Endothelial cell of umbilical vein (primary cell): ENCODE measurements around the gene CNP. TPM values are rescaled to one million over a fixed set of nuclear protein-coding genes. Genes with fewer than 3 reads are reported as not detected.

ENCODE experiments used
- BruUV-seq: library from RNA; stranded (reverse); fragments of 400-500 nt; replicated peaks from 2 replicates; lab custom pipeline; 2021; lab: Mats Ljungman, UMichigan
- CTCF ChIA-PET: fragments of 300-600, 350-600 bp; sonication (Branson Sonifier 250); formaldehyde crosslinking; loops from one replicate; lab custom pipeline; 2021; ENCODE audit warnings: antibody characterized with exemption, inconsistent platforms; lab: Charles Lee
- POLR2A ChIA-PET: fragments of 300-600, 350-600 bp; sonication (Branson Sonifier 250); formaldehyde crosslinking; loops from one replicate; lab custom pipeline; 2021; ENCODE audit warnings: antibody characterized with exemption, inconsistent platforms; lab: Charles Lee
- DNase-seq: peaks from one replicate; pipeline ENCODE4 v3.0.0-alpha.2; 2011; ENCODE audit warnings: low read depth, low spot score
- FAIRE-seq: peaks from 2 replicates; lab custom pipeline; 2011; peaks lifted over from hg19 to GRCh38; lab: Jason Lieb, UNC
- H2AFZ ChIP-seq: 2 replicates; pipeline ENCODE4 v1.6.0; 2012; ENCODE audit warnings: low read depth, low read length, control low read depth, inconsistent platforms
- H3K27ac ChIP-seq: 2 replicates; pipeline ENCODE4 v1.5.1; 2011; ENCODE audit warnings: low read depth, mild to moderate bottlenecking, control low read depth, low read length, moderate library complexity; ENCODE audit not compliant: insufficient read depth
- H3K27me3 ChIP-seq, 2 experiments: 2 replicates each; pipeline versions ENCODE4 v1.6.0 to v1.6.1; 2011; ENCODE audit warnings: low read length in 2 of 2, mixed read lengths in 1 of 2; ENCODE audit not compliant: control insufficient read depth in 2 of 2, insufficient read depth in 2 of 2
- H3K36me3 ChIP-seq, 2 experiments: 2 replicates in 1 of 2; 3 replicates in 1 of 2; pipeline ENCODE4 v1.5.1; 2011; ENCODE audit warnings: low read length in 2 of 2, mild to moderate bottlenecking in 1 of 2, moderate library complexity in 1 of 2; ENCODE audit not compliant: control insufficient read depth in 2 of 2, insufficient read depth in 2 of 2; ENCODE audit errors: extremely low read depth in 1 of 2
- H3K4me1 ChIP-seq: 3 replicates; pipeline ENCODE4 v1.5.1; 2011; ENCODE audit warnings: mild to moderate bottlenecking, low read length; ENCODE audit not compliant: control insufficient read depth, insufficient read depth; ENCODE audit errors: extremely low read depth
- H3K4me2 ChIP-seq: 2 replicates; pipeline ENCODE4 v1.6.1; 2011; ENCODE audit warnings: low read length, control low read depth, mixed read lengths; ENCODE audit not compliant: insufficient read depth
- H3K4me3 ChIP-seq, 3 experiments: fragments of 200-600 bp in 1 of 3; sonication (generic), shearing (Covaris generic) in 1 of 3; replicated peaks in 1 of 3; 2 replicates each; pipeline ENCODE4 v1.5.1; 2011 to 2016; ENCODE audit warnings: control low read depth in 3 of 3, low read length in 3 of 3, mild to moderate bottlenecking in 2 of 3, inconsistent platforms in 1 of 3, low read depth in 1 of 3, moderate library complexity in 1 of 3; ENCODE audit not compliant: insufficient read depth in 1 of 3
- H3K79me2 ChIP-seq: 2 replicates; pipeline ENCODE4 v1.6.0; 2012; ENCODE audit warnings: low read length, inconsistent platforms; ENCODE audit not compliant: control insufficient read depth, insufficient read depth
- H3K9ac ChIP-seq: replicated peaks from 2 replicates; pipeline ENCODE3; 2011; ENCODE audit warnings: low read length, control low read depth; ENCODE audit not compliant: insufficient read depth; ENCODE audit errors: extremely low read depth
- H3K9me1 ChIP-seq: replicated peaks from 3 replicates; pipeline ENCODE4 v1.6.0; 2011; ENCODE audit warnings: mild to moderate bottlenecking, low read length; ENCODE audit not compliant: control insufficient read depth, insufficient read depth; ENCODE audit errors: extremely low read depth
- H3K9me3 ChIP-seq: replicated peaks from 2 replicates; pipeline ENCODE4 v1.5.1; 2012; ENCODE audit warnings: low read length, inconsistent platforms; ENCODE audit not compliant: control insufficient read depth, insufficient read depth
- H4K20me1 ChIP-seq: replicated peaks from 2 replicates; pipeline ENCODE3; 2011; ENCODE audit warnings: mild to moderate bottlenecking, low read length; ENCODE audit not compliant: control insufficient read depth, insufficient read depth; ENCODE audit errors: extremely low read depth
- CTCF ChIP-seq, 2 donors: IDR thresholded peaks; 1 replicate in 1 of 2; 2 replicates in 1 of 2; pipeline ENCODE4 v1.5.1; 2011; ENCODE audit warnings: low read length in 2 of 2, mild to moderate bottlenecking in 2 of 2, moderate library complexity in 2 of 2, control low read depth in 1 of 2, inconsistent platforms in 1 of 2, low read depth in 1 of 2; ENCODE audit not compliant: insufficient read depth in 1 of 2; ENCODE audit errors: extremely low read depth in 1 of 2
- EZH2 ChIP-seq: IDR thresholded peaks from 2 replicates; pipeline ENCODE4 v1.6.1; 2012; ENCODE audit warnings: borderline replicate concordance, low read depth, mild to moderate bottlenecking, moderate library complexity, low read length, inconsistent platforms; ENCODE audit not compliant: severe bottlenecking
- FOS ChIP-seq: IDR thresholded peaks from 2 replicates; pipeline ENCODE4 v1.6.1; 2011; ENCODE audit warnings: mild to moderate bottlenecking, low read length, moderate library complexity, borderline replicate concordance; ENCODE audit not compliant: insufficient read depth
- GATA2 ChIP-seq: IDR thresholded peaks from 2 replicates; pipeline ENCODE4 v1.7.0; 2011; ENCODE audit warnings: low read depth, mild to moderate bottlenecking, moderate library complexity, mixed read lengths, low read length; ENCODE audit not compliant: insufficient read length, insufficient read depth
- JUN ChIP-seq: IDR thresholded peaks from 2 replicates; pipeline ENCODE4 v1.6.1; 2011; ENCODE audit warnings: borderline replicate concordance, low read depth; ENCODE audit not compliant: insufficient read length, insufficient read depth
- MAX ChIP-seq: IDR thresholded peaks from 2 replicates; pipeline ENCODE4 v1.6.1; 2011; ENCODE audit not compliant: insufficient read depth, insufficient read length
- MYC ChIP-seq: IDR thresholded peaks from one replicate; pipeline ENCODE4 v1.6.1; 2011; ENCODE audit warnings: mild to moderate bottlenecking, low read depth, low read length
- POLR2A ChIP-seq: IDR thresholded peaks from 2 replicates; pipeline ENCODE4 v1.6.1; 2012; ENCODE audit warnings: low read depth, mild to moderate bottlenecking, control low read depth, low read length
- POLR2AphosphoS5 ChIP-seq: IDR thresholded peaks from 2 replicates; pipeline ENCODE4 v1.6.1; 2012; ENCODE audit warnings: low read depth, mild to moderate bottlenecking, control low read depth, low read length, moderate library complexity; ENCODE audit not compliant: insufficient read depth
- dilution Hi-C: fragments of 300-500 bp; cut with MboI; formaldehyde crosslinking; loops from one replicate; pipeline ENCODE4 v1.15.0; 2019; ENCODE audit warnings: low sequenced_read_pairs; ENCODE audit not compliant: extremely low pct_ligation_motif_present
- intact Hi-C: fragments of 100-400 bp; cut with micrococcal nuclease; formaldehyde crosslinking; loops from one replicate; pipeline ENCODE4 v1.10.0; 2022
- polyA plus RNA-seq, 4 experiments: library from polyadenylated mRNA; depleted of rRNA in 3 of 4; stranded (reverse) in 3 of 4; unstranded in 1 of 4; fragments of >200 nt; gene quantifications; 2 replicates each; pipeline versions ENCODE4 v1.2.1 to v1.2.3, GENCODE V29; 2011 to 2012; ENCODE audit warnings: missing spikeins in 1 of 4
- total RNA-seq: library from RNA; stranded (reverse); gene quantifications from 2 replicates; pipeline ENCODE4 v1.2.3, GENCODE V29; 2021

Gene CNP
- total and polyA plus RNA-seq, 2 donors (not counting 3 experiments of a cell fraction or from before 2014, with no cell fraction given): 49.4 to 84.9 TPM

- dilution Hi-C loops: no loop called here
- ChIA-PET CTCF (interaction anchor here (1.7 to 1.8 kb wide), 2 partner anchors 15 to 114 kb away, joined by 3 to 4 read pairs; no protein-coding TSS in a partner anchor), POLR2A (no interaction called here)
- Histone ChIP-seq H3K27ac (no peak overlapping the region), H2AFZ (no peak overlapping the region), H4K20me1 (no peaks in the 10 kb centered on the region), H3K27me3 (no peaks in the 10 kb centered on the region), H3K9me3 (no peaks in the 10 kb centered on the region), H3K4me3 (no peak overlapping the region), H3K79me2 (no peaks in the 10 kb centered on the region), H3K4me2 (no peak overlapping the region), H3K9me1 (no peaks in the 10 kb centered on the region), H3K9ac (no peak overlapping the region), H3K4me1 (no peaks in the 10 kb centered on the region), H3K36me3 (peaks cover 31 to 44% of the 10 kb centered on the region in 2 experiments)
- FAIRE-seq (no peak), DNase-seq (no peak)
- TF ChIP-seq POLR2A: no peak
- TF ChIP-seq CTCF (IDR thresholded peaks at IDR 0.05; ENCODE audit: extremely low read depth in 1 of 2, insufficient read depth in 1 of 2, low read depth in 1 of 2, low read length in 2 of 2): no peak
- TF ChIP-seq MAX: no peak
- TF ChIP-seq POLR2AphosphoS5: no peak
- no peak for TF ChIP-seq FOS
- no peak for TF ChIP-seq EZH2
- no peak for TF ChIP-seq JUN
- no peak for TF ChIP-seq MYC
- no peak for TF ChIP-seq GATA2
- no TSS peak for BruUV-seq
- intact Hi-C loops: no loop called here
These were observed 21.0 kb downstream of the CNP start for GRCh38 chr17:41987642-41988041.
